ENCODE measurements around the gene STAG1.

The STAG1 gene

GRCh38 chr3:136390574-136390973 lies 361.6 kb downstream of the STAG1 start:
- Histone ChIP-seq H4K8ac (ENCODE audit: low read depth, low read length) (no peak overlapping the region), H3K18ac (ENCODE audit: low read length) (no peak overlapping the region), H3K4ac (ENCODE audit: low read depth, low read length) (no peak overlapping the region), H2AFZ (ENCODE audit: insufficient read depth, low read length, poor library complexity) (no peak overlapping the region), H2BK120ac (ENCODE audit: insufficient read depth, low read length, poor library complexity) (no peak overlapping the region), H2AK5ac (ENCODE audit: low read length) (no peak overlapping the region), H3K23ac (ENCODE audit: low read length) (no peak overlapping the region), H3K4me2 (ENCODE audit: low read length) (no peak overlapping the region), H4K91ac (ENCODE audit: low read depth, low read length) (no peak overlapping the region), H3K36me3 (ENCODE audit: control insufficient read depth in 1 of 2, insufficient read depth in 2 of 2, low read length in 2 of 2) (peaks cover 0 to 1% of the 10 kb centered on the region in 2 experiments), H3K4me1 (ENCODE audit: control insufficient read depth in 1 of 2, insufficient read depth in 2 of 2, low read length in 2 of 2) (no peaks in the 10 kb centered on the region), H3K9me3 (ENCODE audit: insufficient read depth, low read depth, low read length) (no peaks in the 10 kb centered on the region), H2BK5ac (ENCODE audit: low read depth, low read length, poor library complexity) (no peak overlapping the region), H3K27me3 (ENCODE audit: insufficient read depth, low read length) (no peaks in the 10 kb centered on the region), H3K79me1 (ENCODE audit: low read length) (no peaks in the 10 kb centered on the region), H2BK12ac (ENCODE audit: low read length) (no peak overlapping the region), H4K12ac (ENCODE audit: low read depth, low read length) (no peak overlapping the region), H3K79me2 (ENCODE audit: control insufficient read depth, insufficient read depth, low read length, poor library complexity) (no peaks in the 10 kb centered on the region), H3K14ac (ENCODE audit: low read length) (no peak overlapping the region), H3K27ac (ENCODE audit: low read depth, low read length) (no peak overlapping the region), H3K9ac (ENCODE audit: low read length) (no peak overlapping the region), H3K4me3 (ENCODE audit: low read depth, low read length) (no peak overlapping the region)
- WGBS (ENCODE audit: extremely low coverage, insufficient coverage, insufficient read length): no CpG with 5 or more reads among the region's 3 CpGs
- no peak for DNase-seq

GRCh38 chr3:136387031-136387430 lies 365.1 kb downstream of the STAG1 start:
- Histone ChIP-seq H3K4me3 (ENCODE audit: low read depth, low read length) (no peak overlapping the region), H4K8ac (ENCODE audit: low read depth, low read length) (no peak overlapping the region), H4K91ac (ENCODE audit: low read depth, low read length) (no peak overlapping the region), H3K4me2 (ENCODE audit: low read length) (no peak overlapping the region), H4K12ac (ENCODE audit: low read depth, low read length) (no peak overlapping the region), H2AFZ (ENCODE audit: insufficient read depth, low read length, poor library complexity) (no peak overlapping the region), H3K14ac (ENCODE audit: low read length) (no peak overlapping the region), H2BK5ac (ENCODE audit: low read depth, low read length, poor library complexity) (no peak overlapping the region), H3K27ac (ENCODE audit: low read depth, low read length) (no peak overlapping the region), H2BK12ac (ENCODE audit: low read length) (no peak overlapping the region), H3K23ac (ENCODE audit: low read length) (no peak overlapping the region), H3K4ac (ENCODE audit: low read depth, low read length) (no peak overlapping the region), H3K27me3 (ENCODE audit: insufficient read depth, low read length) (no peaks in the 10 kb centered on the region), H3K4me1 (ENCODE audit: control insufficient read depth in 1 of 2, insufficient read depth in 2 of 2, low read length in 2 of 2) (no peaks in the 10 kb centered on the region), H3K79me1 (ENCODE audit: low read length) (no peaks in the 10 kb centered on the region), H2AK5ac (ENCODE audit: low read length) (no peak overlapping the region), H3K18ac (ENCODE audit: low read length) (no peak overlapping the region), H3K79me2 (ENCODE audit: control insufficient read depth, insufficient read depth, low read length, poor library complexity) (no peaks in the 10 kb centered on the region), H3K36me3 (ENCODE audit: control insufficient read depth in 1 of 2, insufficient read depth in 2 of 2, low read length in 2 of 2) (peaks cover 0 to 1% of the 10 kb centered on the region in 2 experiments), H2BK120ac (ENCODE audit: insufficient read depth, low read length, poor library complexity) (no peak overlapping the region), H3K9ac (ENCODE audit: low read length) (no peak overlapping the region), H3K9me3 (ENCODE audit: insufficient read depth, low read depth, low read length) (no peaks in the 10 kb centered on the region)
- no peak for DNase-seq
- no CpG with 5 or more reads among the region's 1 CpG for WGBS (ENCODE audit: extremely low coverage, insufficient coverage, insufficient read length)

GRCh38 chr3:136385457-136385856 lies 366.7 kb downstream of the STAG1 start:
- no peak for DNase-seq
- Histone ChIP-seq H3K4ac (ENCODE audit: low read depth, low read length) (no peak overlapping the region), H3K36me3 (ENCODE audit: control insufficient read depth in 1 of 2, insufficient read depth in 2 of 2, low read length in 2 of 2) (no peaks in the 10 kb centered on the region), H3K14ac (ENCODE audit: low read length) (no peak overlapping the region), H2AK5ac (ENCODE audit: low read length) (no peak overlapping the region), H3K27ac (ENCODE audit: low read depth, low read length) (no peak overlapping the region), H3K9me3 (ENCODE audit: insufficient read depth, low read depth, low read length) (no peaks in the 10 kb centered on the region), H3K27me3 (ENCODE audit: insufficient read depth, low read length) (no peaks in the 10 kb centered on the region), H3K9ac (ENCODE audit: low read length) (no peak overlapping the region), H2BK12ac (ENCODE audit: low read length) (no peak overlapping the region), H3K79me1 (ENCODE audit: low read length) (no peaks in the 10 kb centered on the region), H3K4me2 (ENCODE audit: low read length) (no peak overlapping the region), H3K4me1 (ENCODE audit: control insufficient read depth in 1 of 2, insufficient read depth in 2 of 2, low read length in 2 of 2) (no peaks in the 10 kb centered on the region), H3K79me2 (ENCODE audit: control insufficient read depth, insufficient read depth, low read length, poor library complexity) (no peaks in the 10 kb centered on the region), H4K12ac (ENCODE audit: low read depth, low read length) (no peak overlapping the region), H2BK120ac (ENCODE audit: insufficient read depth, low read length, poor library complexity) (no peak overlapping the region), H2AFZ (ENCODE audit: insufficient read depth, low read length, poor library complexity) (no peak overlapping the region), H3K4me3 (ENCODE audit: low read depth, low read length) (no peak overlapping the region), H2BK5ac (ENCODE audit: low read depth, low read length, poor library complexity) (no peak overlapping the region), H4K91ac (ENCODE audit: low read depth, low read length) (no peak overlapping the region), H3K23ac (ENCODE audit: low read length) (no peak overlapping the region), H3K18ac (ENCODE audit: low read length) (no peak overlapping the region), H4K8ac (ENCODE audit: low read depth, low read length) (no peak overlapping the region)
- WGBS (ENCODE audit: extremely low coverage, insufficient coverage, insufficient read length): no CpG with 5 or more reads among the region's 2 CpGs

GRCh38 chr3:136381051-136381450 lies 371.1 kb downstream of the STAG1 start:
- Histone ChIP-seq H2BK12ac (ENCODE audit: low read length) (no peak overlapping the region), H3K36me3 (ENCODE audit: control insufficient read depth in 1 of 2, insufficient read depth in 2 of 2, low read length in 2 of 2) (no peaks in the 10 kb centered on the region), H3K14ac (ENCODE audit: low read length) (no peak overlapping the region), H3K18ac (ENCODE audit: low read length) (no peak overlapping the region), H4K12ac (ENCODE audit: low read depth, low read length) (no peak overlapping the region), H3K23ac (ENCODE audit: low read length) (no peak overlapping the region), H4K91ac (ENCODE audit: low read depth, low read length) (no peak overlapping the region), H3K27me3 (ENCODE audit: insufficient read depth, low read length) (no peaks in the 10 kb centered on the region), H3K9me3 (ENCODE audit: insufficient read depth, low read depth, low read length) (no peaks in the 10 kb centered on the region), H2BK5ac (ENCODE audit: low read depth, low read length, poor library complexity) (no peak overlapping the region), H3K4me1 (ENCODE audit: control insufficient read depth in 1 of 2, insufficient read depth in 2 of 2, low read length in 2 of 2) (no peaks in the 10 kb centered on the region), H3K79me1 (ENCODE audit: low read length) (no peaks in the 10 kb centered on the region), H3K4me3 (ENCODE audit: low read depth, low read length) (no peak overlapping the region), H3K4ac (ENCODE audit: low read depth, low read length) (no peak overlapping the region), H2AFZ (ENCODE audit: insufficient read depth, low read length, poor library complexity) (no peak overlapping the region), H3K4me2 (ENCODE audit: low read length) (no peak overlapping the region), H2BK120ac (ENCODE audit: insufficient read depth, low read length, poor library complexity) (no peak overlapping the region), H3K27ac (ENCODE audit: low read depth, low read length) (no peak overlapping the region), H3K9ac (ENCODE audit: low read length) (no peak overlapping the region), H2AK5ac (ENCODE audit: low read length) (no peak overlapping the region), H3K79me2 (ENCODE audit: control insufficient read depth, insufficient read depth, low read length, poor library complexity) (no peaks in the 10 kb centered on the region), H4K8ac (ENCODE audit: low read depth, low read length) (no peak overlapping the region)
- no CpG with 5 or more reads among the region's 2 CpGs for WGBS (ENCODE audit: extremely low coverage, insufficient coverage, insufficient read length)
- no peak for DNase-seq

Measured in trophoblast cell (in vitro differentiated cells and primary cell).